Measurements from ENCODE around the gene C3orf20.
"Not testable (repeated sequence)": the region's sequence is repeated elsewhere in the genome, so short reads cannot be mapped to it uniquely, and the experiment has no call there.

- not testable (repeated sequence) for TF ChIP-seq CTCF (IDR thresholded peaks at IDR 0.05; ENCODE audit: low read depth, low read length); POLR2A (IDR thresholded peaks at IDR 0.05; ENCODE audit: extremely low read depth, insufficient read length); MAX (IDR thresholded peaks at IDR 0.05; ENCODE audit: low read depth, low read length); MYC (IDR thresholded peaks at IDR 0.05; ENCODE audit: low read depth, low read length)
Observed at GRCh38 chr3:14809611-14810010, 134.7 kb downstream of the C3orf20 start.
